ACC112 (cell line): ENCODE results near the gene RCOR2.
"Not testable (repeated sequence)": the region's sequence is repeated elsewhere in the genome, so short reads cannot be mapped to it uniquely, and the experiment has no call there.

Experiments
- H2AFZ ChIP-seq: fragments of 200-600 bp; sonication (generic); one replicate; pipeline ENCODE4 v1.6.0; 2017; ENCODE audit warnings: antibody characterized with exemption, low read length; ENCODE audit not compliant: unreplicated experiment
- H3K27ac ChIP-seq: fragments of 200-600 bp; sonication (generic); 2 replicates; pipeline ENCODE4 v1.5.1; 2014; ENCODE audit warnings: low read depth, mild to moderate bottlenecking, antibody characterized with exemption, low read length, moderate library complexity
- H3K27me3 ChIP-seq: fragments of 200-600 bp; sonication (generic); 2 replicates; pipeline ENCODE4 v1.6.1; 2014; ENCODE audit warnings: mild to moderate bottlenecking, antibody characterized with exemption, low read length, moderate library complexity, mixed read lengths; ENCODE audit not compliant: insufficient read depth
- H3K36me3 ChIP-seq: fragments of 200-600 bp; sonication (generic); 2 replicates; pipeline ENCODE4 v1.6.1; 2016; ENCODE audit warnings: mild to moderate bottlenecking, antibody characterized with exemption, low read length, moderate library complexity, mixed read lengths; ENCODE audit not compliant: insufficient read depth
- H3K4me1 ChIP-seq: fragments of 200-600 bp; sonication (generic); one replicate; pipeline ENCODE4 v1.6.1; 2016; ENCODE audit warnings: low read length, mixed read lengths; ENCODE audit not compliant: insufficient read depth, unreplicated experiment, control insufficient read depth
- H3K4me3 ChIP-seq: fragments of 200-600 bp; sonication (generic); 2 replicates; pipeline ENCODE4 v1.5.1; 2014; ENCODE audit warnings: mild to moderate bottlenecking, low read depth, low read length
- H3K79me2 ChIP-seq: fragments of 200-600 bp; sonication (generic); one replicate; pipeline ENCODE4 v1.6.0; 2016; ENCODE audit warnings: low read length; ENCODE audit not compliant: control insufficient read depth, unreplicated experiment, insufficient read depth

Gene RCOR2

DNA sequence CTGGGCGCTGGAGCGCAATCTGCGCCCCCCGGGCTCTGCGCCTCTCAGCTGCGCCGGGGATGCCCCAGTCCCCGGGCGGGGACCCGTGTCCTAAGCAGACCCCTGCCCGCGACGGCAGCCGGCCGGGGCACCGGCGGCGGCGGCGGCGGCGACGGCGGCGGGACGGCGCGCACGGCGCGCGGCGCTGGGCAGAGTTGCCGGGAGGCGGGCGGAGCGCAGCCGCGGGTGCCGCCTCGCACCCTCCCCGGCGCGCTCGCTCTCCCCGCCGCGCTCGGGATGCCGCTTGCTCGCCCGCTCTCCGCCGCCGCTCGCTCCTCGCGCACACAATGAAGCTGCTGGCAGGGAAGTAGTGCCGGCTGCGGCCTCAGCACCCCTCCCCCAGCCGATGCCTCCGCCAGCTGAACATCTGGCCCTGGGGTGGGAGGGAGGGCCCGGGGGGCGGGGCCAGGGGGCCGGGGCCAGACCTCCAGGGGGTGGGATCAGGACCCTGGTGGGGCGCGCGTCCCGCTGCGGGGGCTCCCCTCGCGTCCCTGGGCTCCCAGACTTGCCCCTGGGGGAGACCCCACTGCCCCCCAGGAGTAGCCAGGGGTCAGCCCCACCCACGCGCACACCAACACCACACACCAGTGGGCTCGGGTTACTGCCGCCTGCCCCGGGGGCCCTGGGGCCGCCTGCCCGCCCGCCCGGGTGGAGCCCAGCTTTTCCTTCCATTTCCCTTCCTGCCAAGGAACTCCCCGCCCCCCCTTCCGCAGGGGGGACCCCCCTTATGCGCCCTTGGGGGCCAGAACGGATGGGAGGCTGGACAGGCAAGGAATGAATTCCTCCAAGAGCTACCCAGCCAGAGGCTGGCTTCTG, at the start of gene RCOR2:
RCOR2 (minus strand) TSS at position 328 of the 855 bp plus-strand sequence. CDS start 708 bp downstream, outside the sequence.
- no peaks in the 10 kb centered on the region for H3K79me2 ChIP-seq

DNA sequence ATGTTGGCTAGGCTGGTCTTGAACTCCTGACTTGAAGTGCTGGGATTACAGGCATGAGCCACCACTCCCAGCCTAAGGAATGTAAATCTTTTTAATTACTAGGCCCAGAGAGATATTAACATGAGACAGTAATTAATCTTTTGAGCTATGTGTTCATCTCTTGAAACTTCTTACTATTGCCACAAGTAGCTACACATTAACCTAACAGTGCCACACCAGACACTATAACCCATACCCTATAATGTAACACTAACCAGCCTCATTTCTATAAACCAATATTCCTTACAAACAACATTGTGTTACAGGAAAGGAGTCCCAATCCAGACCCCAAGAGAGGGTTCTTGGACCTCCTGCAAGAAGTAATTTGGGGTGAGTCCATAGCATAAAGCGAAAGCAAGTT, 49.5 kb upstream of the RCOR2 start:
- Histone ChIP-seq H2AFZ (no peak overlapping the region), H3K27me3 (no peaks in the 10 kb centered on the region), H3K79me2 (no peaks in the 10 kb centered on the region), H3K4me3 (no peak overlapping the region), H3K4me1 (no peaks in the 10 kb centered on the region), H3K27ac (no peak overlapping the region), H3K36me3 (no peaks in the 10 kb centered on the region)

More for the DNA sequence above, at the start of gene RCOR2:
- Histone ChIP-seq H3K4me3 (peak within 1 kb of the TSS; percentile 77), H2AFZ (no peak within 1 kb of the TSS), H3K27ac (no peak within 1 kb of the TSS), H3K36me3 (no peaks in the 10 kb centered on the region), H3K27me3 (no peaks in the 10 kb centered on the region), H3K4me1 (peaks cover 24% of the 10 kb centered on the region)

DNA sequence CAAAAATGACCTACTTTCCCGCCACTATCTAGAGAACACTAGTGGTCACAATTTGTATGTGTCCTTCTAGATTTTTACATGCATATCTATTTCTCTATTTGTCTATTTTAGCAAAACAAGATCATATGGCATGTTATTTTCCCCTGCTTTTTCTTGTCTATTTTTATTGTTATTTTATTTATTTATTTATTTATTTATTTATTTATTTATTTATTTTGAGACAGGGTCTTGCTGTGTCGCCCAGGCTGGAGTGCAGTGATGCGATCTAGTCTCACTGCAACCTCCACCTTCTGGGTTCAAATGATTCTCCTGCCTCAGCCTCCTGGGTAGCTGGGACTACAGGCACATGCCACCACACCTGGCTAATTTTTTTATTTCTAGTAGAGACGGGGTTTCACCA, 46.9 kb upstream of the RCOR2 start:
- not testable (repeated sequence) for H3K4me1 ChIP-seq, H3K79me2 ChIP-seq, H3K4me3 ChIP-seq, H3K27me3 ChIP-seq, H3K27ac ChIP-seq, H2AFZ ChIP-seq, H3K36me3 ChIP-seq

DNA sequence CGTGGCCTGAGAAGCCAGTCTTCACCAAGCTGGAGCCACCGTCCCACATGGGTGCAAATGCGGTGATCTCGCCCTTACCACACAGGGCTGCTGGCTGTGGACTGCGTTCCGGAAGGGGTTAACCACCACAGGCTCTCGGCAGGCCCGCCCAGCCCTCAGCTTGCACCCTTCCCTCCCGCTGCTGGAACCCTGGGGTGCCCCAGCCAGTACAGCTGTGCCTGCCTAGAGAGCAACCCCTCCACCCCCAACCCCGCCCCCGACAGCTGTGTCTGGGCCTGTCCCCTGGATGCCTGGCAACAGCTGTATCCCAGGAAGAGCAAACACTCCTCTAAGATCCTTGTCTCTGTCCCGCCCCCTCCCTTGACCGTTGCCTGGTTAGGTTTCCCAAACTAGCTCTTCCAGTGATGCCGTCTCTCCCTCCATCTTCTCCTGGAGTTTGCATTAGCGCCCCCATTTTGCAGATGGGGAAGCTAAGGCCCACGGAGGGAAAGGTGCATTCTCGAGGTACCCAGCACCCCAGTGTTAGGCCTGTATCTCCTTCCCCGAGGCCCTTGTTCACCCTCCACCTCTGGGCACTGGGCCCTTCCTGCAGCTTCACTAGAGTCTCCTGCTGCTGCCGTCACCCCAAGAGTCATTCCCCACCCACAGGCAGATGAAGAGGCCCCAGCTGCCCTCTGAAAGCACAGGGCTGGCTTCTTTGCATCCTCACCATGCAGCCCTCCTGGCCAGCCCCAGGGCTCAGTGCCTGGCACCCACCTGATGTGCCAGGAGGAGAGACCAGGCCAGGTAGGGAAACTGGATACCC, 44.8 kb upstream of the RCOR2 start:
- no peak overlapping the region for H3K4me3 ChIP-seq
- no peak overlapping the region for H2AFZ ChIP-seq
- H3K27ac ChIP-seq = no peak overlapping the region
- H3K27me3 ChIP-seq = no peaks in the 10 kb centered on the region
- no peaks in the 10 kb centered on the region for H3K36me3 ChIP-seq
- no peaks in the 10 kb centered on the region for H3K79me2 ChIP-seq
- H3K4me1 ChIP-seq = no peaks in the 10 kb centered on the region

DNA sequence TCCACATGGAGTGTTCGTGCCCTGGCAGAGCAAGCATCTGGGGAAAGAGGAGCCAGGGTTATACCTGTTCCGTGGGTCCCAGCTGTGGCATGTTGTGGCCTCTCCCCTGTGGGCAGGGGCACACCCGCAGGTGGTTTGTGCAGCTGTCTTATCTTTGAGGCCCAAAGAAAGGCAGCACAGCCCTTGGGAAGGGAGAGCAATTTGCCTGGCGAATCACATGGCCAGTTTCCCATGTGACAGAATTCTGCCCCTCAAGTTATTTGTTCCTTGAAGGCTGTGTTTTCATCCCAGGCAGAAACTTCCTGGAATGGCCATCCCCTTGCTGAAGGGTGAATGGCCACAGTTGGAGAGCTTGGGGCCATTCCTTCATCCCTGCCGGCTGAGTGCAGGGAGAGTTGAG, 41.0 kb upstream of the RCOR2 start:
- Histone ChIP-seq H3K4me1 (no peaks in the 10 kb centered on the region), H3K79me2 (no peaks in the 10 kb centered on the region), H3K27me3 (no peaks in the 10 kb centered on the region), H3K27ac (no peak overlapping the region), H3K4me3 (no peak overlapping the region), H2AFZ (no peak overlapping the region), H3K36me3 (no peaks in the 10 kb centered on the region)

DNA sequence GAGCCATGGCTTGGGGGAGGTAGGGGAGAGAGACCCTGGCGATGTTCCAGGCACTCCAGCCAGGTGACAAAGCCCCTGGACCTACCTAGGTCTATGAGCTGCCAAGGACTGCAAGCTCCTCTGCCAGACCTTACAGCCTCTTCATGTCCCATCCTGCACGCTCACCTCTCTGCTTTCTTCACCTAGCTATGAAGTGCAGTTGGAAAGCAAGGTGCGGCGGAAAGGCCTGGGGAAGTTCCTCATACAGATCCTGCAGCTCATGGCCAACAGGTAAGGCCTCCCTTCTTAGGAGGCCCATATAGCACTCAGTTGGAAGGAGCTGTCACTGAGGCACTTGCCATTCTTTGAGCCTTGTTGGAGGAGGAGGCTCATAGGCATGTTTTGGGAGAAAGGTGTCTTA, 35.6 kb upstream of the RCOR2 start:
- Histone ChIP-seq H2AFZ (no peak overlapping the region), H3K36me3 (peaks cover 2% of the 10 kb centered on the region; the same call in 1 of the 2 replicates), H3K27me3 (no peaks in the 10 kb centered on the region), H3K4me3 (no peak overlapping the region), H3K79me2 (no peaks in the 10 kb centered on the region), H3K27ac (no peak overlapping the region), H3K4me1 (peaks cover 2% of the 10 kb centered on the region)

DNA sequence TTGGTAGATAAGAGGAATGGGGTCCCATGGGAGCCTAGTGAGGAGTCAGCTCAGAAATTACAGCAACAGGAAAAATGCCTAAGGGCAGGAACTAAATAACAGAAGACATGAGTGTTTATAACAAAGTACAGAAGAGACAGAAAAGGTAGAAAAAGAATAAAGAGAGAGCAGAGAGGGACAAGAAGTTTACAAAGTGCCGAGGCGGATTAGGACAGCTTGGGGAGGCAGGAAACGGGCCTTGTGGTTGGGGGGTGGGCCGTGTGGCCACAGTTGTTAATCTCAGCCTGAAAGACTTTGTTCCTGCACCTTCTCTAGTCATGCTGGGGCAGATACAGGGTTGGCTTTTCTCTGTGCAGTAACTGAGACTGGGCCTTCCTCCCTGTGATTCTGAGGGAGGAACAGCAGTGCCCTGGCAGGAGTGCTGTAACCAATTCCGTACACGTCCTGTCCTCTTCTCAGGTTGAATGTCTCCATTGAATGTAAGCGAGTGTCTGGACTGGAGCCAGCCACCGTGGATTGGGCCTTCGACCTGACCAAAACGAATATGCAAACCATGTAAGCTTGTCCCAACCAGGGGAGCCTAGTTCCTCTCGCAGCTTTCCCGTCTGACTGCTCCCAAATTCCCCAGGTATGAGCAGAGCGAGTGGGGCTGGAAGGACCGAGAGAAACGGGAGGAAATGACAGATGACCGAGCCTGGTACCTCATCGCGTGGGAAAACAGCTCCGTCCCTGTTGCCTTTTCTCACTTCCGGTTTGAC, 35.0 kb upstream of the RCOR2 start:
- Histone ChIP-seq H3K4me1 (peaks cover 2% of the 10 kb centered on the region), H3K36me3 (peaks cover 2% of the 10 kb centered on the region; the same call in 1 of the 2 replicates), H3K4me3 (no peak overlapping the region), H2AFZ (no peak overlapping the region), H3K27ac (no peak overlapping the region), H3K79me2 (no peaks in the 10 kb centered on the region), H3K27me3 (no peaks in the 10 kb centered on the region)

DNA sequence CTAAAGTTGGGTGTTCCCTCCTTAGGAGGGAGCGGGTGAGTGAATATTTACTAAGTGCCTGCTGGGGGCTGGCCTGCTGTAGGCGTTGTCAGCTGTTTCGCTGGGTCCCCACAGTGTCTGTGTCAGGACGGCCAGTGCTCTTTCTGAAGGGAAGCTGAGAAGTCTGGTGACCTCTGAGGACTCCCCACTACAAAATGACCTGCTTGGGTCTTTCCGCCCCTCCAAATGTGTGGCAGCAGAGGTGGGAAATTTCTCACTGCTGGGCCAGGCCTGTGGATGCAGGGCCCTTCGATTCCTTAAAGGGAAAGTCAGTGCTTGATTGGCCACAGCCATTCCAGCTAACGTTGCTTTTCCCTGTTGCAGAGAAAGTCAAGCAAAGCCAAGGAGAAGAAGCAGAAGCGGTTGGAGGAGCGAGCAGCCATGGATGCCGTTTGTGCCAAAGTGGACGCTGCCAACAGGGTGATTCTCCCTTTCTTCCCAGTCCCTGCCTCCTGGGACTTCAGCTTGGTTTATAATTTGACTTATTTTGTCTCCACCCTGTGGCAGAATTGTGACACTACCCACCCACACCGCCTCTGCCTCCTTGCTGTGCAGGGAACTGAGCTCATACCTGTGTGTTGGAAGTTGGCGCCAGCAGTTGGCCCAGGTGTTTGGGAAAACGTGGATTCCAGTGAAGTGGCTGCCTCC, 28.7 kb upstream of the RCOR2 start:
- Histone ChIP-seq H2AFZ (no peak overlapping the region), H3K79me2 (peaks cover 39% of the 10 kb centered on the region), H3K27me3 (no peaks in the 10 kb centered on the region), H3K36me3 (0 out of 2 replicates have a peak, but pooled peaks cover 2% of the 10 kb centered on the region), H3K4me3 (no peak overlapping the region; the same call in 1 of the 2 replicates), H3K27ac (peak overlapping the region; percentile 49; the same call in 1 of the 2 replicates), H3K4me1 (peaks cover 15% of the 10 kb centered on the region)

DNA sequence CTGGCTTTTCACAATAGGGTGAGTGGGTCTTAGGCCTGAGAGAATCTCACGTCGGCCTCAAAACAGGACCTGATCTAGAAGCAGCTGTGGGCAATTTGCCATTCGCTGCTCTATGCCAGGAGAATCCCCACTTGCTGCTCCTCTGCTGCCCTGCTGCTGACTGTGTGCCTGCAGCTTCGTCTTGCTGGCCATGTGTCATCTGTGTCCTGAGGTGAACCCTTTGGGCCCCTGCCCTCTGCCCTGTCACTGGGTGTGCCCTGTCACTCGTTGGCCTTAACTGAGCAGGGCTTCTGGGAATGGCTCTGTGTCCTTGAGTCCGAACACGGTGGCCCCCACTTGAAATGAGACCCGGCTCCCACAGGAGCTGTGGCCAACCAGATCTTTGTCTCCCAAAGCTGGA, 28.0 kb upstream of the RCOR2 start:
- Histone ChIP-seq H2AFZ (no peak overlapping the region), H3K36me3 (0 out of 2 replicates have a peak, but pooled peaks cover 2% of the 10 kb centered on the region), H3K27me3 (no peaks in the 10 kb centered on the region), H3K27ac (peak overlapping the region; percentile 49; the same call in 1 of the 2 replicates), H3K4me3 (no peak overlapping the region), H3K4me1 (peaks cover 16% of the 10 kb centered on the region), H3K79me2 (peaks cover 45% of the 10 kb centered on the region)

DNA sequence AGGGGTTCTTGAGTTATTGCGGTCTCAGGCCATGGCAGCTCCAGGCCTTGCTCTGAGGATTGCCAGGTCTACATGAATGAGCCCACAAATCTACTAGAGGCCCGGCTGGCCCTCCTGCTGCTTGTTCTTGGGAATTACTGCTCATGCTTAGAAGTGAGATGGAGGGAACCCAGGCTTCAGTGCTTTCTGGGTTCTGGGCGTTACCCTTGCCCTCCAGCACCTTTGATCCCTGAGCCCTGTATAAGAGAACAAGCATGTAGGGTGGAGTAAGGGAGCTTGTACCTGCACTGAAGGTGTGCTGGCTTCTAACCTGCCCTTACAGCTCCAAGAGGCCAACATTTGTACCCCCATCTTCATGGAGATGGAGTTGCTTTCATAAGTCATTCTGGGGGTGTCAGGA, 25.8 kb upstream of the RCOR2 start:
- no peak overlapping the region for H3K27ac ChIP-seq
- no peaks in the 10 kb centered on the region for H3K27me3 ChIP-seq
- peaks cover 55% of the 10 kb centered on the region for H3K79me2 ChIP-seq
- peaks cover 20% of the 10 kb centered on the region for H3K4me1 ChIP-seq
- H3K36me3 ChIP-seq = no peaks in the 10 kb centered on the region
- no peak overlapping the region for H2AFZ ChIP-seq
- H3K4me3 ChIP-seq = no peak overlapping the region
